Stimulated activated CD8-positive, alpha-beta memory T cell treated with anti-CD3 and anti-CD28 coated beads, Interleukin-7, amount 100 ng/mL, for 1 hour (primary cell): Measurements from ENCODE around the gene CAPN11.

Experiments used
- DNase-seq, 2 donors: peaks; one replicate each; pipeline ENCODE4 v3.0.0-alpha.2; 2020; ENCODE audit warnings: low read depth in 2 of 2

CAPN11 gene

GRCh38 chr6:44158770-44159228, at the start of gene CAPN11:
Gene CAPN11, plus strand, starts transcription at chr6:44158820. Its CDS starts 29 bp downstream, at chr6:44158849.
- no peak for DNase-seq

DNA sequence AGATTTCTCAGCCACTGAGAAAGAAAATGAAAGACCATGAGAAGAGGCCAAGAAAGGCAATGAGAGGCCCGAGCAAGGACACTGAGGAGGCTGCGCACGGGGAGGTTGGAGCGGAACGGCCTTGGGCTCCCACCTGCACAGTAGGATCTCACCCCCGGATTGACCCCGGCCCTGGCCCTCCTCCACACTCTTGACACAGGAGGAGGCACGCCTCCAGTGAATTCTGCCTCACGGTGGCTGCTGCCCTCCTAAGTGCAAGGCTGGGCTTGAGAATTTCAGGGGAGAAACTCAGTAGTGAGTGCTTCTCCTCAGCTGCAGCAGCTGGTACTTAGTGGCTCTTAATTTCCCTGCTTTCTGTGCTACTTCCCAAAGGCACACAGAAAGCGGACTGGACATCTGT, 49.4 kb upstream of the CAPN11 start:
- DNase-seq = no peak

DNA sequence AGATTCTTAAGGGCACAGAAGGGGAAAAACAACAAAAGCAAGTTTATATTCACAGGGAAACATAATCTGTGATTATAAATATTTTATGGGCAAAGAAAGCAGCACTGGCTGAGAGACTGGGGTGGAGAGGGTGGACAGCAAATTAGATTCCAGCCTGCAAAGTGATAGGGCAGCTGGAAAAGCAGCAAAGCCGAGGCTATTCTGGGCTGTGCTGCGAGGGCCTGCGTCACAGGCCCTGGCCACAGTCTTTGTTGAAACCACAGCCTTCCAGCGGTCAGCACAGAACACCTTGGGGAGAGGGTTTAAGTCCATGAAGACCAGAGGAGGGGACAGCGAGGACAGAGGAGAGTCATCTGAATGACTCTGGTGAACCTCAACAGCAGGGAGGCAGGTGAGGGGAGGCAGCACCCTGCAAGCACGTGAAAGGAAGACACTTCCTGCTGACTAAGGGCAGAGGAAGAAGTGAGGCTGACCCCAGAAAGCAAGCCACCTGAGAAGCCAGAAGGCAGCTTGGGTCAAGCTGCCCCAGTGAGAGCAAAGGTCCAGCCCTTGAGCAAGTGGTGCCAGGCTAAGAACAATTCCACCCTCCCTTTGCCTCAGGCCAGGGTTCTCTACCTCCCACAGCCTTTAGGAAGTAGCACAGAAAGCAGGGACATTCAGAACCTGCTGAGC, 48.5 kb upstream of the CAPN11 start:
- no peak for DNase-seq

DNA sequence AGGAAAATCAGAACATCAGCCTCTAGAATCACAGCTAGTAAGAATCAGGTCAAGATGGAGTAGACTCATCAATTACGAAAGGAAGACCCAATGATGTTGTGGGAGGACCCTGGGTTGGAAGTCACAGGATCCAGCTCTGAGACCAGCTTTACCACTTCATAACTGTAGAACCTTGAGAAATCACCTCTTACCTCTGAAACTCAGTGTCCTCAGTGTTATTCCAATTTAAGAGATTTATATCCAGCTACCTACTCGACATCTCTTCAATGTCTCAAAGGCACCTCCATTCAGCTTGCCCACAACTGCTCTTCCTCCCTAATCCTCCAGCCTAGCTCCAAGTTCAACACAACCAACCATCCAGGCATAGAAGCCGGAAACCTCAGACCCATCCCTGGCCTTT, 47.7 kb upstream of the CAPN11 start:
- no peak for DNase-seq

GRCh38 chr6:44111434-44112417, 46.9 kb upstream of the CAPN11 start:
- DNase-seq = no peak

- DNase-seq = no peak
Observed at GRCh38 chr6:44113414-44113813, 45.2 kb upstream of the CAPN11 start.

GRCh38 chr6:44115866-44116265, 42.8 kb upstream of the CAPN11 start:
- DNase-seq = no peak

GRCh38 chr6:44116641-44117382, 41.8 kb upstream of the CAPN11 start:
- no peak for DNase-seq

DNA sequence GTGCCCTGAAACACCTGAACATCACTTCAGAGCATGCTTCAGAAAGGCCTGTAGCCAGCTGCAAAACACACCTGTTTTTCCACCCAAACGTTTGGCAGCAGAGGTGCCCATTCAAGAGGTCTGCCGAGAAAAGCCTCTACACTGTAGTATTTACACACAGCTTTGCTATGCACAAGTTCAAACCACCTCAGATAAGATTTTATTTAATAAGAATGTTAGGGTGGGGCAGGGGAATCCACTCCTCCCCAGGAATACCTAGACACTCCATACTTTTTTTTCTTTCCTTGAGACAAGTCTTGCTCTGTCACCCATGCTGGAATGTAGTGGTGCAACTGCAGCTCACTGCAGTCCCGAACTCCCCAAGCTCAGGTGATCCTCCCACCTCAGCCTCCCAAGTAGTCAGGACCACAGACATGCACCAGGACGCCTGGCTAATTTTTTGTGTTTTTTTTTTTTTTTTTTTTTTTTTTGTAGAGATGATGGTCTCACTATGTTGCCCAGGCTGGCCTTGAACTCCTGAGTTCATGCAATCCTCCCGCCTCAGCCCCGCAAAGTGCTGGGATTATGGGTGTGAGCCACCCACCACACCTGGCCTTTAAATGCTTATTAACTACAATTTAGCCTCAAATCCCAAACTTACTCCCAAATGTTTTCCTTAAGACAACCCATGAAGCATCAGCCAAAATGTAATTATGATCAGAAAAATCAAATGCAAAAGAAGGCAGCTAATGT, 41.1 kb upstream of the CAPN11 start:
- DNase-seq = no peak

GRCh38 chr6:44119704-44120262, 38.8 kb upstream of the CAPN11 start:
- no peak for DNase-seq

DNA sequence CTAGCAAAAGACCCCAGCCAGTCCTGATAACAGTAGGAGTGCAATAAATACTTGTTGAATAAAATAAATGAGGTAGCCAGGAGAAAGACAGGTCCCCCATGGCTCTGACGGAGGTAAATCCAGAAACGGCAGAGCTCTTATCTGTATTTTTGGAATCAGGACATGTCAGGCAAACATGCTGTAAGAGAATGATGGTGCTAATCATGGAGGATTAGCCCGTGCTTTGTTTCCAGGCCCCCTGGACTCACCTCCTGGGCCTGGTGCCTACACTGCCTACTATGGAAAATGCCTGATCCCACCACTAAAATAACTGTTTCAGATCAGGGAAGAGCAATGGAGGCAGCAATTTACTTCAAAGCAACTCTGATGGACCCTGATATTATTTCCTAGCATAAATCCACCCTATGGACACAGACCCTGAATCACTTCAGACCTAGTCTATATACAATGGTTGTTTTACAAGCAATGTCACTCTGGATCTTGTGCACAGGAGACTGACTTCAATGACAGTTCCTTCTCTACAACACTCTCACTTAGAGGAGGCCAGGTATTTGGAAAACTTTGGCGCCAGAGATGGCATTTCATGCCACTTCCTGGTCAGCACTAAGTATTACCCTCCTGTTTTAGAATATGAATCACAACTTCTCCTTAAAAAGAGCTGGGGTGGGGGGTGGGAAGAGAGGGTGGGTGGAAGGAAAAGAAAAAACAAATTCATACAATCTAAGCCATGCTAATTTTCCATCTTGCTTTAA, 37.8 kb upstream of the CAPN11 start:
- DNase-seq = no peak

DNA sequence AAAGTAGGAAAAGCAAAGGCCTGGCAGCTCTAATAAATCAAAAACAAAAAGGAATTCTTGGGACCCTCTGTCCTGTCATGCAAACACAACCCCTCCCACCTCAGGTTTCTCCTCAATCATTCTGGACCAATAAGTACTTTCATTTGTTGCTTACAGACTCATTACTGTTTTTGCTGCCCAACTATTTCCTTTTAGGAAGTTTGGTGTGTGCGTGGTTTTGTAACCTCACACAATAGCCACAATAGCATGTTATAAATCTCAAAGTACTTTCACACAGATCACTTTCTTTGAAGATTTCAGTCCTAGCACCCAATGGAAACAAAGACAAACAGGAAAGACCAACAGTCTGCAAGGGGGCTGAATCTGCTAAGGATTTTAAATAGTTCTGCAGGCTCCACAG, 35.8 kb upstream of the CAPN11 start:
- DNase-seq = no peak

DNA sequence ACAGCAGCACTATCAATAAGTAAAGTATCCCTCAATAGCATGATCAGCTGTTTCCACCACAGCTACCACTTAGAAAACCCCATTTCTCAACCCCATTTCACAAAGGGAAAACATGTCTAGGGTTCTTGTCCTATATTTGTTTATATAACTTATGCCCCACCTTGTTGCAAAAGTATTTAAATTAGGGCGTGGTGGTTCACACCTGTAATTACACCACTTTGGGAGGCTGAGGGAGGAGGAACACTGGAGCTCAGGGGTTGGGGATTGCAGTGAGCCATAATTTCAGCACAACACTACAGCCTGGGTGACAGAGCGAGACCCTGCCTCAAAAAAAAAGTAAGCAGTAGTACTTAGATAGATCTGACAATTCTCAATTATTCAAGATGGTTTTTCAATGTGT, 35.1 kb upstream of the CAPN11 start:
- DNase-seq = no peak

DNA sequence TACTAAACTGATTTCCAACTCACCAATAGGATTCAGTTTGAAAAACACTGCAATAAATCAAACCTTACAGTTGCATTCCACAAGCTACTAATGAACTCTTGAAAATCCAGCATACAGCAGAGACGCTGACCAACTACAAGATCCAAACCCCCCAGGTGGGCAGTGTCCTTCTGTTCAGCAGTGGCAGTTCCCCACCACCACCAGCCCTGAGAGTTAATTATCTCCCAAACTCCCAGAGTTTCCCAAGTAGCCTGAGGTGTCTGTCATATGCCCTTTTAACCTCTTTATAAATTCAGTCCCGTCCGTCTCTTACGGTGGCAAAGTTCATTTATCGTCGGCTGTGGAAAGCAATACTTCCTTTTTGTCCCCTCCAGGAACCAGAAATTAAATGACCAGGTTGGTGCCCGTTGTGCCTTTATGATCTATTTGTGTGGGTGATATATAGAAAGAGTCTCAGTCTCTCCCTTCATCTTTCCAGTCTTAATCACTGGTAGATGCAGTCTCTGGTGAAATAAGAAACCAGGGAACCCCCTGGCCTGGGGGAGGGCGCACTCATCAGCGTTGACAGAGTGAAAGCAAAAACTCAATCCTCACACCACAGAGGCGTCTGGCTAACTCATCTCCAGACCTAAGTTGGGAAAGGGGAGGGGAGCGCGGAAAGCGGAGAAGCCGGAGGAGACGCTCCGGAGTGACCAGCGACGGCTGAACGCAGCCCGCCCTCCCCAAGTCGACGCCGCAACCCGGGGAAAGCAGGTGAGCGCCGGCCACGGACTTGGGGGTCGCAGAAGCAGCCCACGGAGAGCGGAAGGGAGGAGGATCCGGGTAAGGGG, 32.1 kb upstream of the CAPN11 start:
- peak; percentile 23 to 30 for DNase-seq

GRCh38 chr6:44127186-44128019, 31.2 kb upstream of the CAPN11 start, which contains the start of the genes MRPL14 and TMEM63B:
Gene MRPL14, minus strand, starts transcription at chr6:44127452. Its CDS starts 10,841 bp downstream, at chr6:44116611.
Gene TMEM63B, plus strand, starts transcription at chr6:44127554. Its CDS starts 7,031 bp downstream, at chr6:44134585.
- peak; percentile 80 to 81 for DNase-seq

DNA sequence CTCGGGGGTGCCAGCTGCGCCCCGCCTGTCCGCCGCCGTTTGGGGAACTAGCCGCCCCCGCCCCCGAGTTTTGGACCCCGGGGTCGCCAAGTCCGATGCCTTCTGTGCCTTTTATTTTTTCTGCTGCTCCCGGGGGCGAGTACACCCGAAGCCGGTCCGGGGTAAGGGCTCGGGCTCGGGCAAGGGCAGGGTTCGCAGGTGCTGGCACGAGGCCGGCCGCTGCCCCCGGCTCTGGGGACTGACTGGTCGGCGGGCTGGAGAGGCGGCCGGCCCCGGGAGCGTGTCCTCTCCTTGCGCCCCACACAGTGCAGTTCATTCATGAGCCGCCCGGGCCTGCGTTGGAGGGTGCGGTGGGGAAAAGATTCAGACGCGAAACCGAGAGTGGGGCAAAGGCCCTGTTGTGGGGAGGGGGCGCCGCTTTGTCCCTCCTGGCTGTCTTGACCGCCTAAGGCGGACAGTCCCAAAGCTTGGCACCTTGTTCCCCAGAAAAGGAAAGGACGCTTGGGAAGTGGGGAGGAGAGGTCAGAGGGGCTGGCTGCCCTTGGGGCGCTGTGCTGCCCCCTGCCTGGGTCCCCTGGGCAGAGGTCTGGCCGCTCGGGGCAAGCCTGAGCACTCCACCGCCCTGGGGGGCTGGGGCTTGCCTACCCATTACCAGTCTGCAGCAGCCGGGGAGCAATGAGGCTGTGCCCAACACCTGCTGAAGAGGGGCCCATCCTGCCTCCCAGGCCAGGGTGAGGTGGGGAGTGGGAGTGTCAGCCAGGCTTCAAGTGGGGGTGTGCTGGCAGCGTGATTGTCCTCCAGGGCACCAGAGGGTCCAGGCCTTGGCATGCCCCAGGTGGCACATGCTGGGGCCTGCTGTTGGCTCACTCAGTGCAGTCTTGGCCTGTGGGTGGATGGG, 30.4 kb upstream of the CAPN11 start:
- DNase-seq = no peak

DNA sequence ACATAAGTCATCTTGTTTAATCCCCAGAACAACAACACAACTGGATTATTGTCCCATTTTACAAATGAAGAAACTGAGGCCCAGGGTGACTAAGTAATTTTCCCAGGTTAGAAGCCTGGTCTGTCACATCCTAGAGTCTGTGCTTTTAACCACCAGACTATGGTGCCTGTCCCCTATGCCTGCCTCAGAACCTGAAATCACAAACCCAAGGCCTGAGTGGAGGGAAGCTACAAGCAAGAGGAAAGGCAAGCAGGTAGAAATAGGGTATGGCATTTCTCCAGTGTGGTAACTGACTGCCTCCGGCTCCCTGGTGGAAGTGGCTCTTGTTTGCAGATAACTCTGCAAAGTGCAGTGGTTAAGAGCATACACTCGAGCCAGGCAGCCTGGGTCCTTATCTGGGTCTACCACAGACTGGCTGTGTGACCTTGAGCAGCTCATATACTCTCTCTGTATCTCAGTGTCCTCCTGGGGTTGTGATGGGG, 28.7 kb upstream of the CAPN11 start:
- DNase-seq = no peak
